Upper lobe of left lung (tissue), 6 donors: ENCODE data around the gene KRT6C. TPM values are rescaled to one million over a fixed set of nuclear protein-coding genes. Genes with fewer than 3 reads are reported as not detected.

Source experiments
- ATAC-seq, 2 donors: fragments of 200-7000 bp; cut with Tn5 transposase; one replicate each; pipeline ENCODE4 v1.9.1; 2022; ENCODE audit warnings: mild to moderate bottlenecking in 2 of 2, moderate library complexity in 2 of 2; ENCODE audit not compliant: low FRiP score in 2 of 2
- DNase-seq, 2 donors: peaks; one replicate each; pipeline ENCODE4 v3.0.0-alpha.2; 2019 to 2020
- H3K27ac ChIP-seq, 4 donors: fragments of 200-600 bp; sonication (generic); one replicate each; pipeline ENCODE4 v1.5.1; 2016 to 2019
- H3K27me3 ChIP-seq, 4 donors: fragments of 200-600 bp; sonication (generic); one replicate each; pipeline ENCODE4 v1.5.1; 2017 to 2019
- H3K36me3 ChIP-seq, 4 donors: fragments of 200-600 bp; sonication (generic); one replicate each; pipeline ENCODE4 v1.5.1; 2016 to 2019
- H3K4me1 ChIP-seq, 4 donors: fragments of 200-600 bp; sonication (generic); one replicate each; pipeline ENCODE4 v1.5.1; 2018 to 2019
- H3K4me3 ChIP-seq, 4 donors: fragments of 200-600 bp; sonication (generic); one replicate each; pipeline ENCODE4 v1.5.1; 2017 to 2019; ENCODE audit warnings: mild to moderate bottlenecking in 2 of 4, moderate library complexity in 1 of 4
- H3K9me3 ChIP-seq, 4 donors: fragments of 200-600 bp; sonication (generic); one replicate each; pipeline ENCODE4 v1.5.1; 2018 to 2019
- EP300 ChIP-seq, 4 donors: sonication (generic); formaldehyde crosslinking; IDR thresholded peaks; one replicate each; pipeline ENCODE4 v1.5.1; 2017; ENCODE audit warnings: antibody characterized with exemption in 4 of 4, control low read depth in 2 of 4
- POLR2A ChIP-seq, 4 donors: fragments of 450-650 bp; IDR thresholded peaks; one replicate each; pipeline ENCODE4 v1.5.1; 2016 to 2017; ENCODE audit warnings: antibody characterized with exemption in 4 of 4, mild to moderate bottlenecking in 2 of 4
- POLR2AphosphoS5 ChIP-seq, 2 donors: sonication (generic); formaldehyde crosslinking; IDR thresholded peaks; one replicate each; pipeline ENCODE4 v1.5.1; 2017; ENCODE audit warnings: antibody characterized with exemption in 2 of 2
- WGBS, 2 donors: methylation state at CpG; one replicate each; pipeline ENCODE4 v1.1.5; 2017 to 2018; 5-methylcytosine and 5-hydroxymethylcytosine counted together
- total RNA-seq, 6 donors: library from RNA; depleted of rRNA in 4 of 6; stranded (reverse); fragments of >200 nt in 4 of 6; gene quantifications; one replicate each; pipeline versions ENCODE4 v1.1.0 to v1.2.1, GENCODE V29; 2016 to 2021
- TF ChIP-seq, protein P1 (sequence below), 6 experiments: fragments of 450-650 bp in 4 of 6; fragments of 200-600 bp in 2 of 6; sonication (generic) in 2 of 6; IDR thresholded peaks; one replicate each; pipeline ENCODE4 v1.5.1; 2016 to 2019; ENCODE audit warnings: antibody characterized with exemption in 6 of 6
- donor health status: DM: no; HTN: no; CAD: no; lungs with moderate emphysema.
- donor health status: DM: no; HTN: yes; CAD: no; lungs with severe emphysema.

KRT6C gene
- total RNA-seq, 6 donors from 2014 or later = not detected

DNA sequence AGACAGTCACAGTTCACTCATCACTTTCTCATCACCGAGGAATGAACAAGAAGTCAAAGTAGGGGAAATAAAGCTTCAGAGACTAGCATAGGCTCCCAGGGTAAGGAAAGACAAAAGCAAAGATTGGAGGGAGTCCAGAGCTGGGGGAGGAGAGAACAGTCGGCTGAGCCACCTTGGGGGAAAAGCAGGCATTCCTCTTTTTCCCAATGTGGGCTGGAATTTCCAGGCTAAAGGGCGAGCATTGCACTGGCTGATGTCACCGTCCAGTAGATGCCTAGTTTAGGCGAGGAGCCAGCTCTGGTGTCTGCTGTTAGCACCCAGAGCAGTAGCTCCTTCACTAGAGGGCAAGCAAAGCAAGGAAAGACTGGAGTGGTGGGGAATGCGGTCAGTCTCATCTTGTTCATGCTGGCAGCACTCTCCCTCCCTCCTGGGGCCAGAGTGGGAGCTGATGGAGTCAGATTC lies 31.0 kb downstream of the KRT6C start:
- H3K4me3 ChIP-seq = no peak overlapping the region
- H3K27me3 ChIP-seq = no peaks in the 10 kb centered on the region
- H3K36me3 ChIP-seq = no peaks in the 10 kb centered on the region
- ATAC-seq (peak in 1 of 2 donors; percentile 16), DNase-seq (no peak)
- H3K27ac ChIP-seq = no peak overlapping the region
- no peaks in the 10 kb centered on the region for H3K4me1 ChIP-seq
- no peaks in the 10 kb centered on the region for H3K9me3 ChIP-seq
- no peak for TF ChIP-seq POLR2AphosphoS5 (IDR thresholded peaks at IDR 0.05)
- TF ChIP-seq EP300 (IDR thresholded peaks at IDR 0.05) = no peak
- TF ChIP-seq POLR2A (IDR thresholded peaks at IDR 0.05) = no peak
- TF ChIP-seq, protein P1, sequence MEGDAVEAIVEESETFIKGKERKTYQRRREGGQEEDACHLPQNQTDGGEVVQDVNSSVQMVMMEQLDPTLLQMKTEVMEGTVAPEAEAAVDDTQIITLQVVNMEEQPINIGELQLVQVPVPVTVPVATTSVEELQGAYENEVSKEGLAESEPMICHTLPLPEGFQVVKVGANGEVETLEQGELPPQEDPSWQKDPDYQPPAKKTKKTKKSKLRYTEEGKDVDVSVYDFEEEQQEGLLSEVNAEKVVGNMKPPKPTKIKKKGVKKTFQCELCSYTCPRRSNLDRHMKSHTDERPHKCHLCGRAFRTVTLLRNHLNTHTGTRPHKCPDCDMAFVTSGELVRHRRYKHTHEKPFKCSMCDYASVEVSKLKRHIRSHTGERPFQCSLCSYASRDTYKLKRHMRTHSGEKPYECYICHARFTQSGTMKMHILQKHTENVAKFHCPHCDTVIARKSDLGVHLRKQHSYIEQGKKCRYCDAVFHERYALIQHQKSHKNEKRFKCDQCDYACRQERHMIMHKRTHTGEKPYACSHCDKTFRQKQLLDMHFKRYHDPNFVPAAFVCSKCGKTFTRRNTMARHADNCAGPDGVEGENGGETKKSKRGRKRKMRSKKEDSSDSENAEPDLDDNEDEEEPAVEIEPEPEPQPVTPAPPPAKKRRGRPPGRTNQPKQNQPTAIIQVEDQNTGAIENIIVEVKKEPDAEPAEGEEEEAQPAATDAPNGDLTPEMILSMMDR (IDR thresholded peaks at IDR 0.05) = no peak
- 32 to 34% methylated on average over 6 of the region's 6 CpGs for WGBS, 2 donors

DNA sequence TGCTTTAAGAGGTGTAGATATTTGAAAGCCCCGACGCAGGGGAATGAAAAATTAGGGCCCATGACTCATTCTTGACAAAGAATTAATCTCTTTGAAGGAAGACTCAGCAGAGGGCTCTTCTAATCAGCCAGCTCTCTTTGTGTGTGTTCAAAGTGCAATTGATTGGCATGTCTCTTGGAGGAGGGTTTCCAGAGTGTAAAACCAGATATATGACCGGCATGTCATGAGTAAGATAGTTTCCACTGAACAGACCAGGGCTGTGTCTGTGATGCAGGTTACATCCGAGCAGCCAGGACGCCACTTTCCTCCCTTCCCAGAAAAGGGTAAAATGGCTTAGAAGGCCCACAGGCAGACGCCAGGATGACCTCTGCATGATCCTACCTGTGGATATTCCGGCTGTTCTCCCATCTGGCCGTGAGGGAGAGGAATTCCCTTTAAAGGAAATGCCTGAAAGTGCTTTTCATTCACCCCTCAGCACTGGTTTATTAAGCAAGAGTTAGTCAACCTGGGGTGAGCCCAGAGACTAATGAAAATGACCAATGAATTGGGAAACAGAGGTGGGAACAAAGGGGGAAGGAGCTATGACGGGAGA lies 32.2 kb downstream of the KRT6C start:
- H3K36me3 ChIP-seq = no peaks in the 10 kb centered on the region
- ATAC-seq (no peak), DNase-seq (no peak)
- H3K27me3 ChIP-seq = no peaks in the 10 kb centered on the region
- TF ChIP-seq, protein P1 (IDR thresholded peaks at IDR 0.05) = no peak
- TF ChIP-seq POLR2AphosphoS5 (IDR thresholded peaks at IDR 0.05) (no peak), EP300 (IDR thresholded peaks at IDR 0.05) (no peak), POLR2A (IDR thresholded peaks at IDR 0.05) (no peak)
- no peaks in the 10 kb centered on the region for H3K9me3 ChIP-seq
- no peak overlapping the region for H3K4me3 ChIP-seq
- H3K4me1 ChIP-seq = no peaks in the 10 kb centered on the region
- 61 to 68% methylated on average over 8 to 9 of the region's 9 CpGs for WGBS, 2 donors
- no peak overlapping the region for H3K27ac ChIP-seq

DNA sequence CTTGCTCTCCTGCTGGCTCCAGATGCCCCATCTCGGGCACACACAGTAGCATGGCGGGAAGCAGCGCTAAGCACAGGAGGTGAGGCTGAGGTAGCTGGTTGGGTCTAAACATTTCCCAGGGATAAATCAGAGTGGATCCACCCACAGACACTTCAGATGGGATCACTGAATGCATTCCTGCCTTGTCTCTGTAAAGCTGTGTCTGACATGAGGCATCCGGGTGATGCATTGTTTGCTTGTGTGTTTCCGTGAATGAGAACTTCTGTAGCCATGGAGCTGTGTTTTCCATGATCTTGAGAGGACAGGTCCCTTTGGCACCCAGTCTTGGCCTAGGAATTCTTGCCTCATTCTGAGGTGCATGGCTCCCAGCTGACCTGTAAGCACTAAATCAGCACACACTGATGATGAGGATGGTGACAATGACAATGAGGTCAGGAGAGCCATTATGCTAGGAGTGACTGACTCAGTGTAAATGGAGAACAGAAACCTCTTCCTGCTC lies 32.7 kb downstream of the KRT6C start:
- WGBS, 2 donors = 69 to 79% methylated on average over 3 to 4 of the region's 5 CpGs
- Histone ChIP-seq H3K4me1 (no peaks in the 10 kb centered on the region), H3K9me3 (no peaks in the 10 kb centered on the region), H3K27ac (no peak overlapping the region), H3K36me3 (no peaks in the 10 kb centered on the region), H3K4me3 (no peak overlapping the region), H3K27me3 (no peaks in the 10 kb centered on the region)
- DNase-seq (no peak), ATAC-seq (no peak)
- TF ChIP-seq, protein P1 (IDR thresholded peaks at IDR 0.05) = no peak
- TF ChIP-seq POLR2AphosphoS5 (IDR thresholded peaks at IDR 0.05) = no peak
- no peak for TF ChIP-seq POLR2A (IDR thresholded peaks at IDR 0.05)
- TF ChIP-seq EP300 (IDR thresholded peaks at IDR 0.05) = no peak

DNA sequence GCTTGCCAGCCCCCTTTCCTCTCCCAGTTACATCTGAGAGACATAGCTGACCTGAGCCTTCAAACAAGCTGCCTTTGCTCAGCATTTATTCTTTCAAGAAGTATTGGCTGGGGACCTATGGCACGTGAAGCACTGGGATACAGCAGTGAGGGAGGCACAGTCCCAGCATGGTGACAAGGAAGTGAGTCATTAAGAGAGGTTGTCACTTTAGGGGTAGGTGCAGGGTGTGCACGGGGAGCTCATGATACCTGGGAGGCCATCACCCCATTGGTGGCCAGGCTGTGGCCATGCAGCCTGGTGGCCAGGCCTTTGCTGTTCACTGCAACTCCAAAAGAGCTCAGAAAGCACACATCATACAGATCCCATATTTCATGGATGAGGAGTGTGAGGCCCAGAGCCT lies 33.8 kb downstream of the KRT6C start:
- DNase-seq = peak in 1 of 2 donors; percentile 16
- H3K36me3 ChIP-seq = no peaks in the 10 kb centered on the region
- no peak for TF ChIP-seq EP300 (IDR thresholded peaks at IDR 0.05)
- TF ChIP-seq POLR2AphosphoS5 (IDR thresholded peaks at IDR 0.05) = no peak
- TF ChIP-seq, protein P1 (IDR thresholded peaks at IDR 0.05) = no peak
- no peak for TF ChIP-seq POLR2A (IDR thresholded peaks at IDR 0.05)
- no peak overlapping the region for H3K27ac ChIP-seq
- 59 to 66% methylated on average over 2 of the region's 2 CpGs for WGBS, 2 donors
- H3K4me1 ChIP-seq = no peaks in the 10 kb centered on the region
- H3K4me3 ChIP-seq = no peak overlapping the region
- no peaks in the 10 kb centered on the region for H3K9me3 ChIP-seq
- no peaks in the 10 kb centered on the region for H3K27me3 ChIP-seq
- no peak for ATAC-seq

DNA sequence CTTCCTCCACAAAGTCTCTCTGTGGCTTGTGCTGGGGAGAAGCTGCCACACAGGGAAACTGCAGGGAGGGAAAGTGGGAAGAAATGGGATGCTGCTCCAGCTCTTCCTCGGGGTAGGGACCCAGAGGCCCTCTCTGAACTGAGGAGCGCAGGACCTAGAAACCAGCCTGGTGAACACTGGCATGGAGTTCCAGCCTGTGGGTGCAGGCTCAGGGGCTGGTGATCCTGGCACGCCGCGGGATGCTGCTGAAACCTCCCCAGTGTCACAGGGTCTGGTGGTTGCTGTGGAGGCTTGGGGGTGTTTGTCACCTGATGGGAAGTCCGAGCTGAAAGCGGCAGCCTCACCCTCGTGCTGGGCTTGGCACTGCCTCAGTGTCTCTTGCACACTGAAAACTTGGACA lies 34.2 kb downstream of the KRT6C start:
- no peak for DNase-seq
- TF ChIP-seq, protein P1 (IDR thresholded peaks at IDR 0.05) = no peak
- no peak for TF ChIP-seq POLR2A (IDR thresholded peaks at IDR 0.05)
- TF ChIP-seq EP300 (IDR thresholded peaks at IDR 0.05) = no peak
- no peak for TF ChIP-seq POLR2AphosphoS5 (IDR thresholded peaks at IDR 0.05)
- H3K4me1 ChIP-seq = no peaks in the 10 kb centered on the region
- no peak overlapping the region for H3K4me3 ChIP-seq
- WGBS, 2 donors = 75 to 79% methylated on average over 7 to 8 of the region's 8 CpGs
- H3K36me3 ChIP-seq = no peaks in the 10 kb centered on the region
- no peak for ATAC-seq
- no peak overlapping the region for H3K27ac ChIP-seq
- H3K9me3 ChIP-seq = no peaks in the 10 kb centered on the region
- no peaks in the 10 kb centered on the region for H3K27me3 ChIP-seq
